ENCODE measurements around the gene SERGEF.

Gene SERGEF

GRCh38 chr11:17813391-17814059 is 199.3 kb downstream of the SERGEF start:
- DNase-seq (ENCODE audit: low spot score) = no peak

GRCh38 chr11:17812865-17813187 is 200.0 kb downstream of the SERGEF start:
- DNase-seq (ENCODE audit: low spot score) = no peak

GRCh38 chr11:17812091-17812864 is 200.6 kb downstream of the SERGEF start:
- DNase-seq (ENCODE audit: low spot score) = no peak

- DNase-seq (ENCODE audit: low spot score) = no peak
Measured at GRCh38 chr11:17811352-17811751, 201.5 kb downstream of the SERGEF start.

- DNase-seq (ENCODE audit: low spot score) = no peak
Measured at GRCh38 chr11:17810746-17811145, 202.1 kb downstream of the SERGEF start.

- DNase-seq (ENCODE audit: low spot score) = no peak
Measured at GRCh38 chr11:17810041-17810440, 202.8 kb downstream of the SERGEF start.

GRCh38 chr11:17807034-17807433 is 205.8 kb downstream of the SERGEF start:
- DNase-seq (ENCODE audit: low spot score) = no peak

- DNase-seq (ENCODE audit: low spot score) = no peak
Measured at GRCh38 chr11:17805873-17806272, 207.0 kb downstream of the SERGEF start.

GRCh38 chr11:17805043-17805442 is 207.8 kb downstream of the SERGEF start:
- no peak for DNase-seq (ENCODE audit: low spot score)

- no peak for DNase-seq (ENCODE audit: low spot score)
Measured at GRCh38 chr11:17803754-17804334, 209.0 kb downstream of the SERGEF start.

- no peak for DNase-seq (ENCODE audit: low spot score)
Measured at GRCh38 chr11:17802491-17802890, 210.4 kb downstream of the SERGEF start.

GRCh38 chr11:17801166-17801565 is 211.7 kb downstream of the SERGEF start:
- no peak for DNase-seq (ENCODE audit: low spot score)

- no peak for DNase-seq (ENCODE audit: low spot score)
Measured at GRCh38 chr11:17799147-17799546, 213.7 kb downstream of the SERGEF start.

GRCh38 chr11:17798716-17799115 is 214.1 kb downstream of the SERGEF start:
- DNase-seq (ENCODE audit: low spot score) = no peak

GRCh38 chr11:17798253-17798652 is 214.6 kb downstream of the SERGEF start:
- DNase-seq (ENCODE audit: low spot score) = no peak

GRCh38 chr11:17796154-17796553 is 216.7 kb downstream of the SERGEF start:
- no peak for DNase-seq (ENCODE audit: low spot score)

GRCh38 chr11:17794981-17795380 is 217.9 kb downstream of the SERGEF start:
- no peak for DNase-seq (ENCODE audit: low spot score)

- no peak for DNase-seq (ENCODE audit: low spot score)
Measured at GRCh38 chr11:17793642-17794170, 219.1 kb downstream of the SERGEF start.

GRCh38 chr11:17792161-17792560 is 220.7 kb downstream of the SERGEF start:
- no peak for DNase-seq (ENCODE audit: low spot score)

- DNase-seq (ENCODE audit: low spot score) = no peak
Measured at GRCh38 chr11:17791144-17791543, 221.7 kb downstream of the SERGEF start.

- DNase-seq (ENCODE audit: low spot score) = no peak
Measured at GRCh38 chr11:17790453-17790852, 222.4 kb downstream of the SERGEF start.

- DNase-seq (ENCODE audit: low spot score) = no peak
Measured at GRCh38 chr11:17788084-17788483, 224.8 kb downstream of the SERGEF start.

- DNase-seq (ENCODE audit: low spot score) = no peak
Measured at GRCh38 chr11:17786824-17787525, 225.9 kb downstream of the SERGEF start.
